UCSD-AML1 (cell line): Measurements from ENCODE around the gene HBZ.
A peak's percentile ranks its signal among the peaks of the same experiment; 100 is the strongest.
"Not testable (repeated sequence)": the region's sequence is repeated elsewhere in the genome, so short reads cannot be mapped to it uniquely, and the experiment has no call there.

Source experiments
- DNase-seq: peaks from one replicate; lab custom pipeline; 2025; ENCODE audit not compliant: unreplicated experiment; lab: John Stamatoyannopoulos, UW

Gene HBZ

GRCh38 chr16:133716-134115 is 18.7 kb upstream of the HBZ start:
- DNase-seq: no peak

- peak; percentile 30 for DNase-seq
Measured at GRCh38 chr16:138049-138417, 14.4 kb upstream of the HBZ start.

DNA sequence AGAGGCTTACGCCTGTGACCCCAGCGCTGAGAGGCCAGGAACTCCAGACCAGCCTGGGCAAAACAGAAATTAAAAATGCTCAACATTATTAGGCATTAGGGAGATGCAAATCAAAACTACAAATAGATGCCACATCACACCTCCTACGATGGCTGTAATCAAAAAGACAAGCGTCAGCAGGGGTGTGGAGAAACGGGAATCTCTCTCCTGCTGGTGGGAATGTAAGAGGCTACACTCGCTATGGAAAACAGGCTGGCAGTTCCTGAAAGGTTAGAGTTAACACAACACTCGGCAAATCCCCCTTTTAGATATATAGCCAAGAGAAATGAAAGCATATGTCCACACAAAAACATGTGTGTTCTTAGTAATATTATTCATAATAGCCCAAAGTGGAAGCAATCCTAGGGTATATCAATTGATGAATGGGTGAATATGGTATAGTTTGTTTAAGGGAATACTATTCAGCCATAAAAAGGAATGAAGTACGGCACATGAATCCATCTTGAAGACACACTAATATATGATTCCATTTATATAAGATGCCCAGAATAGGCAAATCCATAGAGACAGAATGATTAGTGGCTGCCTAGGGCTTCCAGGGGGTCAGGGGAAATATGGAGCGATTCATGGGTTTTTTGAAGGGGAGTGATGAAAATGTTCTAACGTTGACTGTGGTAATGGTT is 12.1 kb upstream of the HBZ start:
- no peak for DNase-seq

- DNase-seq: no peak
Measured at GRCh38 chr16:142405-142967, 10.0 kb upstream of the HBZ start.

DNA sequence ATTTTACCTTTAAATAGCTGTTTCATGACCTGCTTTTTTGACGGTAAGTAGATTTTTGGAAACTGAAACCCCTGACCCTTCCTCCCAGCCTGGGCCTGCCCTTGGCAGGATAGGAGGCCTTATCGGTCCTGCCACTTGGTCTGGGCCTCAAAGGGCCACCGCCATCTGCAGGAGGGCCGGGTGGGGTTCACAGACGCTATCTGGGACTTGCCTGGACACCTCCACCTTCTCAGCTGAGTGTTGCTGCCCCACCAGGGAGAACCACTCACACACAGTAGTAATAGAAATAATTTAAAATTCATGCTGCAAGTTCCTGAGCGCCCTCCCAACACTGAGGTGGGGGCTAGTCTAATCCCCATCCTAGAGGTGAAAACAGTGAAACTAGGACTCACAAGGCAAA is 9.4 kb upstream of the HBZ start:
- DNase-seq: no peak

GRCh38 chr16:143456-143855 is 9.0 kb upstream of the HBZ start:
- DNase-seq: no peak

- no peak for DNase-seq
Measured at GRCh38 chr16:144797-145252, 7.6 kb upstream of the HBZ start.

GRCh38 chr16:146646-147045 is 5.8 kb upstream of the HBZ start:
- DNase-seq: no peak

DNA sequence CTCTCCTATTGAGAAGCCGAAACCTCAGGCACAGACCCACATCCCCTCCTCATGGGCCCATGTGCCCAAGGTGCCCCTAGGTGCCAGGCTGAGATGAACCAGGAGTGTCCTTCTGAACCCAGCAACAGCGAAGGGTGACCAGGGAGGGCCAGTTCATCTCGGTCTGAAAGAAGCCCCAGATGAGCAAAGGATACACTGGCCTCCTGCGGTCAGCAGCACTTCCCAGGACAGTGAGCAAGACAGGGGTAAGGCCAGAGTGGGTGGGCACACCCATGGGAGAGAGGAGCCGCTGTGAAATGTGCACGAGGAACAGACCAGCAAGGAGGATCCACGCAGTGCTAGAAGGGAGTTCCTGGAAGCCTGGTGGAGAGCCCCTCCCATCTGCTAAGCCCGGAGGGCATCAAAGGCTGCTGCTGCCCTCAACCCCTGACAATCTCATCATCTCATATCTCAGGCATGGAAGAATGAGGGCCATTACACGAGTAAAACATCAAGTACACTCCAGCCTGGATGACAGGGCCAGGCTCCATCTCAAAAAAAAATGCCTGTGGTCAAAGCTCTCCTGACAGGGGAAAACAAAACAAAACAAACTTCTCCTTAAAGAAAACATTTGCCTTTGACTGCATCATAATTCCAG is 3.3 kb upstream of the HBZ start:
- no peak for DNase-seq

DNA sequence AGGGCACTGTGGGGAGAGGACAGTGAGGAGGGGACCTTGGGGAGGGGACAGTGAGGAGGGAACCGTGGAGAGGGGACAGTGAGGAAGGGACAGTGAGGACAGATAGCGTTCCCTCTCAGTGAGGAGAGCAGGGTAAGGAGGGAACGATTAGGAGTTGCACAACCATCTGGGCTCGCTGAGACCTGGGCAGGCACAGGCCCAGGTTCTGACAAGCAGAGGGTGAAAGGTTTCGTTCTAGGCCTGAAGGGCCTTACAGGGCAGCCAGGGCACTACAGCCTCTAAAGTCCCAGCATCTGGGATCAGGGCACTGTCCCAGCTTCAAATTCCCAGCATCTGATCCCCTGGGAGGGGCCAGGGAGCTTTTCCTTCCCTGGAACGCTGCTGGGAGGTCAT is 681 bp downstream of the HBZ start:
- not testable (repeated sequence) for DNase-seq

DNA sequence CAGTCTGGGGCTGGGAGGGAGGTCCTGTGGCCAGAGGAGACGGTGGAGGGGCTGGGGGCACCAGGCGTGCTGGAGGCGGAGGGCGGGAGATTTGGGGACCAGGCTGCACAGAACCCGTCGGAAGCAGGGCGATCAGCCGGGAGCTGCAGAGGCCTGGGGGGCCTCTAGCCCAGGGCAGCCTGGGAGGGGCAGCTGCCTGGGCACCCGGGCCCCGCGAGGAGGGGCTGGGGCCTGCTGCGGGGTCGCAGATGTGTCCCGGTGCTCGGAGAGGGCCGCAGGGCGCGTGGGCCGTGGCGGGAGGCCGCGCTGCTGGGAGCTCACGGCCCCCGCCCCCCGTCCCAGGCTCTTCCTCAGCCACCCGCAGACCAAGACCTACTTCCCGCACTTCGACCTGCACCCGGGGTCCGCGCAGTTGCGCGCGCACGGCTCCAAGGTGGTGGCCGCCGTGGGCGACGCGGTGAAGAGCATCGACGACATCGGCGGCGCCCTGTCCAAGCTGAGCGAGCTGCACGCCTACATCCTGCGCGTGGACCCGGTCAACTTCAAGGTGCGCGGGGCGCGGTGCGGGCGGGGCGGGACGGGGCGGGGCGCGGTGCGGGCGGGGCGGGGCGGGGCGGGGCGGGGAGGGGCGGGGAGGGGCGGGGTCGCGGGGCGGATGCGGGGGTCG is 1.2 kb downstream of the HBZ start:
- DNase-seq: not testable (repeated sequence)

DNA sequence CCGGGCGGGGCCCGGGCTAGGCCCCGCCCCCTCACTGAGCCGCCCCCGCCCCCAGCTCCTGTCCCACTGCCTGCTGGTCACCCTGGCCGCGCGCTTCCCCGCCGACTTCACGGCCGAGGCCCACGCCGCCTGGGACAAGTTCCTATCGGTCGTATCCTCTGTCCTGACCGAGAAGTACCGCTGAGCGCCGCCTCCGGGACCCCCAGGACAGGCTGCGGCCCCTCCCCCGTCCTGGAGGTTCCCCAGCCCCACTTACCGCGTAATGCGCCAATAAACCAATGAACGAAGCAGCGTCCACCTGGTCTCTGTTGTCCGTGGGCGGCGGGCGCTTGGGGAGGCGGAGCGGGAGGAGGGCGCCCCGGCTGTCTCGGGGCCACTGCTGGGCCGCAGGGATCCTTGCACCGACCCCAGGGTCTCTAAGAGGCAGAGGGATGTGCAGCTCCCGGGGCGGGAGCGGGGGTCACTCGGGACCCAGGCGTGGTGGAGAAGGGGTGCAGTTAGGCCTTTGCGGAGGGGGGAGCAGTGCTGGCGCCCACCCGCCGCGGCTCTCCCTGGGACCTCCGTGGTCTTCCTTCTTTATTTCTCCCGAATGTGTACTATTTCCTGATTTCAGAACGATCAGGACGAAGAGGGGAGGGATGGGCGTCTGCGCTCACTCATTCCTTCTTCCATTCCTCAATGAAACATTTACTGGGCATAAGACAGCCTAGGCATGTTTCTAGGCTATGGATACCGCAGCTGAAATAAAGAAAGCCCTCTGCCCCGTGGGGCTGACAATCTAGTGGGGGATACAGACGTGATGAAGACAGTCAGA is 2.0 kb downstream of the HBZ start:
- DNase-seq: no peak

DNA sequence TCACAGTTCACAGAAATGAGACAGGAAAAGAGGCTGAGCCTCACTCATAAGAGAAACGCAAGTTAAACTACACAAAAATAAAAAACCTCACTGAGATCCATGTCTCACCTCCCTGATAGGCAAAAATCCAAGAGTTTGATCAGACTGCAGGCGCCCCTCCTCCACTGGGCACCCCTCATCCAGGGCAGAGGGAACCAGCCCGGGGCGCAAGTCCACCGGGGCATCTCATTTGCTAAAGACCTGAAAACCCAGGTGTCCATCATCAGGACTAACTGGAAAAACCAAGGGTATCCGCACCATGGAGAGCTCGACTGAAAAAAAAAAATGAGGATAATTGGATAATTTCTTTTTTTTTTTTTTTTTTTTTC is 2.6 kb downstream of the HBZ start:
- DNase-seq: no peak

GRCh38 chr16:159136-159849 is 6.8 kb downstream of the HBZ start:
- no peak for DNase-seq

GRCh38 chr16:160242-160641 is 7.8 kb downstream of the HBZ start:
- not testable (repeated sequence) for DNase-seq

DNA sequence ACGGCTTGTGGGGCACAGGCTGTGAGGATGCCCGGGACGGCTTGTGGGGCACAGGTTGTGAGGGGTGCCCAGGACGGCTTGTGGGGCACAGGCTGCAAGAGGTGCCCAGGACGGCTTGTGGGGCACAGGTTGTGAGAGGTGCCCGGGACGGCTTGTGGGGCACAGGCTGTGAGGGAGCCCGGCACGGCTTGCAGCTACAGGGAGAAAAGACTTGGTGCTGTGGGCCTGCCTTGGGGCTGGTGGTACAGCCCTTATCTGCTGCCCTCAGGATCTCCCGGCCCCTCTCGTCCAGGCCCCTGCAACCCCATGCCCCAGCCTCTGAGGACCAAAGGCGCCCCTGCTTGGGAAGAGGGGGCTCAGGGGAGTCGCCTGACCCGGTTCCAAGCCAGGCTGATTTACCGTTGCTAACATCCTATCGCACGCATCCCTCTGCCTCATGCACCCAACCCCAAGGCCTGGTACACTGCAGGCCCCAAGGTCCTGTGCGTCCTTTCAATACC is 8.3 kb downstream of the HBZ start:
- no peak for DNase-seq

GRCh38 chr16:162271-162991 is 10.0 kb downstream of the HBZ start:
- DNase-seq: no peak

DNA sequence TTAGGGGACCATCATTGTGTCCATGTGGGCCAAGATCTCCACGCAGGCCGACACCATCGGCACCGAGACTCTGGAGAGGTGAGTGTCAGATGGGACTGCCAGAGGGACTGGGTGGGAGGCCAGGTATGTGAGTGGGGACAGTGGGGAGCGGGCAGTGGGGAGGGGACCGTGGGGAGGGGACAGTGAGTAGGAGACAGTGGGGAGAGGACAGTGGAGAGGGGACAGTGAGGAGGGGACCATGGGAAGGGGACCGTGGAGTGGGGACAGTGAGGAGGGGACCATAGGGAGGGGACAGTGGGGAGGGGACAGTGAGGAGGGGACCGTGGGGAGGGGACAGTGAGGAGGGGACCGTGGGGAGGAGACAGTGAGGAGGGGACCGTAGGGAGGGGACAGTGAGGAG is 10.7 kb downstream of the HBZ start:
- not testable (repeated sequence) for DNase-seq

- not testable (repeated sequence) for DNase-seq
Measured at GRCh38 chr16:163696-164095, 11.3 kb downstream of the HBZ start.
